ENCODE data around the gene TMEM117.
A peak's percentile ranks its signal among the peaks of the same experiment; 100 is the strongest.

The TMEM117 gene

DNA sequence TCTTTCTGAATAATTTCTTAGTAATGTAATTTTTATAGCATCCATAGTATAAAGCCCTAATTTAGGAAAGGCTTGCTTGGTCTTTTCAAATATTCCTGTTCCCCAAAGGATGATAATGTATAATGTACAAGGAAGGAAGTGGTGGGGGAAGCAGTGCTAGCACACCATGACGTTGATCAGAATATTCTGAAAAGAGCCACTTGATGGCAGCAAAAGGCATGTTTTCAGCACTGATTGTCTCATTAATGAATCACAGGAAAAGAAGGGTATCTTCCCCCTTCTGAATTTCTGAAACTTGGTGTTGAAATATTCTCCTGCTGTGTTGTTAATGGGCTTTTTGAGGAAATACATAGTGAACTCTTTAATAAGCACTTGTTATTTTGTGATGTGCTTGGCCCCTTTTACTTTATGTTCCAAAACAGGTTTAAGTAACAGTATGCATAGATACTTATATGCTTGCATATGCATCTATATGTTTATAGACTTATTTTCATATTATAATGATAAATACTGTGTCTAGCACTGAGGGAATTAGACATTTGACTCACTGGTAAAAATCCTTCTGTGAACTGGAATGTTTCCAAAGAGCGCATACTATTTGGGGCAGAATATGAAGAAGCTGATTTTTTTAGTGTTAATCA lies 122.0 kb downstream of the TMEM117 start:
- peak in 13 of 56 donors; percentile 0 to 32 (median 1) for DNase-seq

DNA sequence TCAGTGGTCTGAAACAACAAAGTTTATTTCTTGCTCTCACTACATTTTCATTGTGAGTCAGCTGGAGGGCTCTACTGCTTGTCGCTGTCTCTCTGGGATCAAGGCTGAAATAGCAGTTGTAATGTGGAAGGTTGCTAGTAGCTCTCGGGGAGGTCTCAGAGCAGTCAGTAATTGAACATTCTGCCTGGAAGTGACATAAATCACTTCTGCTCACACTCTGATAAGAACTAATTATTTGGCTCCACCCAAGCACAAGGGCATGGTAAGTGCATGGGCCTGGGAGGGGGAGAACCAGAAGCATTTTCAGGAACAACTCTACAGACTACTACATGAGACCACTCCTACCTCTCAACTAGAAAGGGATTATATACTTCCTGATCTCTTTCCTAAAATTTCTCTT lies 128.2 kb downstream of the TMEM117 start:
- DNase-seq: no peak

DNA sequence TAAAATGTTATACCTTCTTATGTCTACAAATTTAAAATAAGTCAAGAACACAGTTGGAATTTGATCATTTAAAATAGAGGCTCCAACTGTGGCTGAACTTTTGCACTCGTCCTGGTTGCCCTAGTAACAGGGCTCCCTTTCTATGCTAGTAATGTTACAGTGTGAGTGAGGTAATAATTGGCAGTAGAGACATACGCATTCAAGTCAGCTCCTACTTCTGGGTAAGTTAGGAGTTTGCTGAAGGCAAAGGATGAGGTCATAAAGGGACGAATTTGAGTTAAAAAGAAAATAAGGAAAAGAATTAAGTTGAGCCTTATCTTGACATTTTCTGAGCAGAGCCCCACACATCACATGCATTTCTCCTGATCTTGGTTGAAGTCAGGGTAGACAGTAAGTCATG lies 129.1 kb downstream of the TMEM117 start:
- no peak for DNase-seq

DNA sequence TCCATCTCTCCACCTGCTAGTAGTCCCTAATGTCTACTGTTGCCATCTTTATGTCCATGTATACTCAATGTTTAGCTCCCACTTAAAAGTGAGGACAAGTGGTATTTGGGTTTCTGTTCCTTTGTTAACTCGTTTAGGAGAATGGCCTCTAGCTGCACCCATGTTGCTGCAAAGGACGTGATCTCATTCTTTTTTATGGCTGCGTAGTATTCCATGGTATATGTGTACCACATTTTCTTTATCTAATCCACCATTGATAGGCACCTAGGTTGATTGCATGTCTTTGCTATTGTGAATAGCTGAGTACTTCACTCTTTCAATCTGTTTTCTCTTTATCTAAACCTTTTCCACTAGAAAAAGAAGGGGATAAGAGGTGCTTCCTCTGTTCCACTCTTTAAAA lies 130.0 kb downstream of the TMEM117 start:
- no peak for DNase-seq

DNA sequence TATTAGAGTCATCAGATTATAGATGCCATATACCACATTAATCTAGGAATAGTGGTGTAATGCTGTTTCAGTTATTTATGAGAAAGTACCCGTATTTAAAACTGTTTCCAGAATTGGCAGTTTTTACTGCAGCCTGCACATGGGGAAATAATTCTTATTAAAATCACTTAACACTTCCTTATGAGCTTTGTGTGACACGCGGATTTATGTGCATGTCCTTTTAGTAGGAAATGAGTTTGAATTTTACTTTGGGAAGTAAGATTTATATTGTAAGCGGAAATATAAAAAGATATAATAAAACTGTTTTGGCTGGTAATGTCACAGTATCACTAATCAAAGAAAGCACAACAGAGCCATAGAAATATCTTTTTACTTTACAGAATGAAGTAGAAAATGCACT lies 132.9 kb downstream of the TMEM117 start:
- DNase-seq: no peak

DNA sequence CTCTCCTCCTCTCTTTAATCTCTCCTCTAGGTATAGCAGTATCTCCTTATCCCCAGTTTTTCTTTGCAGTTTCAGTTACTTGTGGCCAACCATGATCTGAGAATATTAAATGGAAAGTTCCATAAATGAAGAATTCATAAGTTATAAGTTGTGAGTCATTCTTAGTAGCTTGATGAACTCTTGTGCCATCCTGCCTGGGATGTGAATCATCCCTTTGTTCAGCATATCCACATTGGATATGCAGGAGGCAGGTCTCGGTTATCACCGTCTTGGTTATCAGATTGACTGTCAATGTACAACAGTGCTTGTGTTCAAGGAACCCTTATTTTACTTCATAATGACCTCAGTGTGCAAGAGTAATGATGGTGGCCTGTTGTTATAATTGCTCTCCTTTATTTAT lies 134.0 kb downstream of the TMEM117 start:
- no peak for DNase-seq

DNA sequence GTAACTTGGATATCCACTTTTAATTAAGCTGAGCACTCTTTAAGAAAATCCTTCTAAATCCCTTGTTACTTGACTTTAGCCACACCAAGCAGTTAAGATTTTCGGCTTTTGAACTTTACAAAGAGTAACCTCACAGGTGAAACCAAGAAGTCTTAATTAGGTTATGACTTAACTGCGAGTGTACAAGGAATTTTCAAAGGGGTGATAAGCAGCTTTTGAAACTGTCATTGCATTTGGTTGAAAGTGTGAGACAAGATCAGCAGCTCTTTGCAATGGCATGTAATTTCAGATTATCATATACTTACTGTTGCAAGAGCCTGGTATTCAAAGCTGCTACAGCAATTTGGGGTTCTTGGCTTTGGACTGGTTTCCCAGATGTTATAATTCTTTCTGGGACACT lies 137.5 kb downstream of the TMEM117 start:
- DNase-seq: no peak

DNA sequence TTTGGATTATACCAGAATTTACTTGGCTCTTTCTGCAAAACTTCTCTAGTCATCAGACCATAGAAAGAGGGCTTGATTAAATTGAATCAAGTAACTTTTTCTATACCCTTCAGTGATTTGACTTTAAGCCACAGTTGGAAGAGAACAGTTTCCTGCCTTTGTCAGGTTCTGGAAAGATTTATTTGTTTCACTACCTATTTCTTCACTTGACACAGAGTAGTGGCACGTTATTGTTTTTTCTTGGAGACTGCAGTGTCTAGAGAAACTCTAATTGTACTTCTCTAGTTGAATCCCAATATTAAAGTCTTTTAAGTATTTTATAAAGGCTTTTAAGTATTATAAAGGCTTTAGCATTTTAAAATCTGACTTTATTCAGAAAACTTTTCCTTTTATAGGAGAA lies 138.1 kb downstream of the TMEM117 start:
- DNase-seq: no peak

DNA sequence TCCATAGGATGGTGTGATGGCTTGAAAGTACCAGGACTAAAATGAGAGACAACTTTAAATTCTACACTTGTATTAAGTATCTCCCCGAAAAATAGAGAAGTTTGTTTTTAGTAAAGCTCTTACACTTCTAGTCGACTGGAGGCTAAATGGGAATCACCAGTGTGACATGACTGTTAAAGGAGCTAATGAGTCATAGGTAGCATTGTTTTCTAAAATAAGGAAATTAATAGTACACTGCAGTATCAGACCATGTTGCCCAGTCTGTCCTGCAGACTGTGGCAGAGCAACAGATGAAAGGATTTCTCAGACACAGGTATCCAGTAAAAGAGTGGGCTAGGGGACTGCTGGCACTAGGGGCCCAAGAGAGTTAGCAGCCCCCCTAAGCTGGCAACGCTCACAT lies 140.1 kb downstream of the TMEM117 start:
- no peak for DNase-seq

DNA sequence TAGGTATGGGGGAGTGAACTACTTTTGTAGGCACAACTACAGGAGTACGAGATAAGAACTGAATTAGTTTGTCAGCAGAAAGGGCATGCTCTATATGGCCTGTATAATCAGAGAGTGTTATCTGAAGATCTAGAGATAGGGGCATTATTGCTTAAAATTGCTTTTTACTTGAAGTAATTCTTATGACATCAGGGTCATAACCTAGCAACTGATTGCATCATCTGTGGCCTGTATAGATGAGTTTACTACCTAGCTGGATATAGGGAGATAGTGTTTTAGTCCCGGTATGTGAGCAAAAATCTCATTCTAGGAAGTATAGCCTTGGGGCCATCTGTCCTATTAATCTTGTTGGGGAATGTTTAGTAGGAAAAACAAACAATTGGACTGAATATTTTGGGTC lies 142.7 kb downstream of the TMEM117 start:
- DNase-seq: no peak

DNA sequence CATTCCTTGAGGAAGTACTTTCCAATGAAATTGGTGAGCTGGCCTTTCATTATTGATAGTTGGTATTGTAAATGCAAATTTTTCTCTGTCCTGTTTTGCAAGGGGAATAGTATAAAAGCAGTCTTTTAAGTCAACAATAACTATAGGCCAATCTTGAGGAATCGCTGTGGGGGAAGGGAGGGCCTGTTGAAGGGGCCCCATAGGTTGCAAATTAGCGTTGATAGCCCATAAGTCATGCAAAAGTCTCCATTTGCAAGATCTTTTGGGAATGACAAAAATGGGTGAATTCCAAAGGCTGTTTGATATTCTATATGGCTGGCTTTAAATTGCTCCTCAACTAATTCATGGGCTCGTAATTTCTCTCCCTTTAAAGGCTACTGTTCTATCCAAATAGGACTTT lies 143.6 kb downstream of the TMEM117 start:
- no peak for DNase-seq

DNA sequence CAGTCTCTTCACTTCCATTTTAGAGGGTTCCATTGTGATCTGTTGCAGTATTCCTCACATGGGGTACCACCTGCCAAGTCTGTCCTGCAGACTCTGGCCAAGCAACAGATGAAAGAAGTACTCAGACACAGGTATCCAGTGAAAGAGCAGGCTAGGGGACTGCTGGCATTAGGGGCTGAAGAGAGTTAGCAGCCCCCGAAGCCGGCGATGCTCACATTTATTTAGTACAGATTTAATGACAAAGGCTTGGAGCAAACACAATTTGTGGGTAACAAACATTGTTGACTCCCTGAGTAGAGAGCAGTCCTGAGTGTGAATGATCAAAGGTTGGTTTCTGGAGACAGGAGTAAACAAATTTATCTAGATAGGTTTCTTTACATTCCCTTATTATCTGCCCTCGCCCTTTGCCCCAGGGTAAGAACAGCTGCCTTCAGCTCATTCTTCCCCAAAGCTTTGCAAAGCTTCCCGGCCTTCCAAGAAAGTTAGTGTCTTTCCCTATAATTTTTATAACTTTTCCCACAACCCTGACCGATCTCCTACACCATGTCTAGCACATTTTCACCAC lies 144.8 kb downstream of the TMEM117 start:
- no peak for DNase-seq

DNA sequence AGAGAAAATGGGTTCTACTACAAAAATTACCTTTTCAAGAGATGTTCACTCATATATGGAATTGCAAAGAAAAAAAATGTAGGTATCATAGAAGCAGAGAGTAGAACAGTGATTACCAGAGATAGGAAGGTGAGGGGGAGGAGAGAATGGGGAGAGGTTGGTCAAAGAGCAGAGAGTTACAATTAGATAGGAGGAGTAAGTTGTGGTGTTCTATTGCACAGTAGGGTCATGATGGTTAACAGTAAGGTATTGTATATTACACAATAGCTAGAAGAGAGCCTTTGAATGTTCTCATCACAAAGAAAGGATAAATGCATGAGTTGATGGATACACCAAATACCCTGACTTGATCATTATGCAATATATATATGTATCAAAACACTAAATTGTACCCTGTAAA lies 145.8 kb downstream of the TMEM117 start:
- DNase-seq: no peak

DNA sequence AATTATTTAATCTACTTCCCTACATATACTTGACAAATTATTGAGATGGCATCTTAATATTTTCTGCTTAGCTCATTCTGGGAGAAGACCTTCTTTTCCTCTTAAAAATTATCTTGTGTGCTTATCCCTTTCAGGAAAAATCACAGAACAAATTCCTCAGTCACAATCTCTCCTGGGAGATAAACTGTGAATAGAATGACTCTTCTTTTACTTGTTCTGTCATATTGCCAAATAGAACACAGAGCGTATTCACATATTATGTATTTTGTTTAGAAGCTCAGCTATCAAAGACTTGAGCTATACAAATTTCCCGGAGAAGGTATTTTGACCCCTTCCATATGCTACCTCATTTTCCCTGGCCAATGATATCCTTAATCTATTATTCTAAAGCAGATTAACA lies 146.7 kb downstream of the TMEM117 start:
- no peak for DNase-seq

DNA sequence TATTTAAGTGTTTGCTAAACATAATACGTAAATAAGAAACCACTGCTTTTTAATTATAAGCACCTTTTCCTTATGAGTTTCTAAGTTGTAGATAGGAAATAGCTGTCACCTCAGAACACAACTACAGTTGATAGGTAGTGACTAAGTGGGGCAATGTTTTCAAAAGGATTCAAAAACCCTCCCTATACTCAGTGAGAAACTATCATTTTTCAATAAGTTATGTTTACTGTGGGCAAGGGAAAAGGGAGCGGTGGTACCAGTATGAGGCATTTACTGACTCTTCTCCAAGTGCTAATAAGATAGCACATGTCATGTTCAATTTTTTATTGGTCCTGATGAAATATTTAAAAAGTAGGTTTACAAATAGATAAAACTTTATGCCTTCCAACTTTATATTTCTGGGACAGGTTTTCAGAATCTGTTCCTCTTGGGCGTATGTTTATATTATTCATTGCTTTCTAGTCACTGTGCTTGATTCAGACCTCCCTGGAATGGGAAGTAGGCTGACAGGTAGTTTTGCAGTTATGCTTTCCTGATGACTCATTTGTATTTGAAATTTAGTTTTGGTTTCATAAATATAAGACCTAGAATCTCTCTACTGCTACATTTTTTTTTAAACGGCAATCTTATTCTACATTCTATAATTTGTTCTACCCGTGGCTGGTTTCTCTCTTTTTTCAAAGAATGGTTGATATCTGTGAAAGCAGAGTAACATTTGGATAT lies 153.1 kb downstream of the TMEM117 start:
- no peak for DNase-seq

DNA sequence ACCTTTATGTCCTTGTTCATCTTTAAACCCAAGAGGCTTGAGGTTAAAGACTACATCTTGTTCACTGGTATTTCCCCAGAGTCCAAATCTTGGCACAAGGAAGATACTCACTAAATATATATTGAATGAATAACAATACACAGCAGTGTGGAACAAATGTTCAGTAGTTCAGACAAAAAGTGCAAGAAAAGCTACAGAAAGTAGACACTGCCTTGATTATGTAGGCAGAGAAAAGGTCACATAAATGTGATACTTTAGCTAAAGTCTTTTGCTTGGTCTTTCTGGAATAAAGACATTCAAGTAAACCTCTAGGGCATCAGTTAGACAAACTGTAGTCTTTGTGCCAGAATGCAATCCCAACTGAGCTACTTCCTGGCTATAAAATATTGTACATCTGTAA lies 157.0 kb downstream of the TMEM117 start:
- DNase-seq: no peak

DNA sequence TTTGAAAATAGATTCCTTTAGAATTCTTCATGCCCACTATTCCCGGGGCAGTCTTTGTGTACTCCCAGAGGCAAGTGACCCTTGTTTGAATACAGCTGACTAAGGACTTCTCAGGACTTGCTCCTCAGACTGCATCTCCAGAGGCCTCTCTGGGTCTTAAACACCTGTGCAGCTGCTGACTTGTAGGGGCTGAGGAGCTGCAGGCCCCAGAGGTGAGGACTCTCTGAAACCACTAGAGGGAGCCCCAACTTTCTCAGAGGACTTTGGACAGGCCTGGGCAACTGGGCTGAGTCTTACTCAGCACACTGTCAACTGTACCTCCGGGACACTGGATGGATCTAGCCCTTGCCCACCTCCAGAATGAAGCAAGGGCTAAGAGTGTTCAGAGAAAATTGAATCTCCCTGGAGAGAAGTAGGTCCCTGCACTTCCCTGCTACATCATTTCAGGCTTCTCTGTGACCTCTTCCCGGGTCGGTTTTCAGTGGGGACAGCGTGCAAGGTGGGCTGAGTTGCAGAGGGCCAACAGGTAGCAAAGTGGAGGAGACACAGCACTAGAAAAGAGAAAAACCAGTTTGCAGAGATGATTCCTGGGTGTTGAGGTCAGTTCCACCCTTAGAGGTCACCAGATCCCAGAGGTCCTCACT lies 164.6 kb downstream of the TMEM117 start:
- peak in 1 of 56 donors; percentile 0 for DNase-seq

DNA sequence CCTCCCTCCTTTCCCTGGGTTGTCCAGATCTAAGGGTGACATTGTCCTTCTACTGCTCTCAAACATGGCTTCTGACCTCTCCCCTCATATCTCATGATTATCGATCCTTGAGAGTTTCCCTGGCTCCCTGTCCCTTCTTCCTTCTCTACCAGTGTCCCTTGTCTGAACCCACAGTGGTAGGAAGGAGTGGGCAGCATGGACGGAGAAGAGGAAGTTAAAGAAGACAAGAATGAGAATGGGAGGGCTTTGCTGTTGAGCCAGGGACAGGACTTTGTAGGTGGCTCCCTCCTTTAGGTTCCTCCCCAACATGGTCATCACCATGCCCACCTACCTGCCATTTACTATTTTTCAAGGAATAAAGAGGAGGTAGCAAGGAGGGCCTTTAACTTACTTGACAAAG lies 166.7 kb downstream of the TMEM117 start:
- no peak for DNase-seq

DNA sequence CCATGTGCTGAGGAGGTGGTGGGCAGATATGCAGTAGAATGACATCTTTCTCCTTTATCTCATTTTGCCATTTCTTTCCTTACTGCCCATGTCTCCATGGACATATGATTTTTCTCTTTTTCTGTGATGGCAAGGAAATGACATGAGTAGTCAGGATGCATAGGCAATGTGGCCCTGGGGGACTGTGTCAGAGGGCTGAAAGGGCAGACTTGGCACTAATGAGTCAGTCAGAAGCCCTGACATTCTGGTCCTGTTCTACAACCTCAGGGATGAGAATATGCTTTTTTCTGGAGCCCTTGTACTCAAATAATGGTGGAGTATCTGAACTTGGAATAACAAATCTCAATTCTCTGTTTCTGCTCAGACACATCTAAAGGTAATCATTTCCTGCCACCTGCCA lies 167.8 kb downstream of the TMEM117 start:
- DNase-seq: no peak

DNA sequence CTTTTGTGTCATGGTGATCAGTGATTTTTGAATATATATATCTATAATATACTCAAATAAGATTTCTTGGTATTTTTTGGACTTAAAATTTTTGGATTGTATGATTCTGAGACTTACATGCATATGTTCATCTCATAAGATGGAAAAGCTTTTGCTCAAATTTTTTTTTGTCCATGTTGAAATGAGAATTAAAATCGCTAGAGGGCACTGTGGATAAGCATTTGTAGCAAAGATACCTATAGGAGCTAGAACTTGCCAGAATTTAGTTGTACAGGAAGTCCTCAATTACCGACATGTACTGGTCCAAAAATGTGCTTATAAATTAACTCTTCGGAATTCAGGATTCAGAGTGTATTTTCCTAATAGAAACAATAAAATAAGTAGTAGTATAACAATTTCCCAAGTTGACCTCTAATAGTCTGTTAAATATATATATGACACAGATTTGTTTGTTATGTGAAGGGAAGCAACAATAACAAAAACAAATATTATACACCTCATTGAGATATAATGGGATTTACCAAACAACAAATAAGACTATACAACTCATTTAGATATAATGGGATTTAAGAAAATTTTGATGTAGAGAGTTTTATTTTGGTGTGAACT lies 179.6 kb downstream of the TMEM117 start:
- no peak for DNase-seq

DNA sequence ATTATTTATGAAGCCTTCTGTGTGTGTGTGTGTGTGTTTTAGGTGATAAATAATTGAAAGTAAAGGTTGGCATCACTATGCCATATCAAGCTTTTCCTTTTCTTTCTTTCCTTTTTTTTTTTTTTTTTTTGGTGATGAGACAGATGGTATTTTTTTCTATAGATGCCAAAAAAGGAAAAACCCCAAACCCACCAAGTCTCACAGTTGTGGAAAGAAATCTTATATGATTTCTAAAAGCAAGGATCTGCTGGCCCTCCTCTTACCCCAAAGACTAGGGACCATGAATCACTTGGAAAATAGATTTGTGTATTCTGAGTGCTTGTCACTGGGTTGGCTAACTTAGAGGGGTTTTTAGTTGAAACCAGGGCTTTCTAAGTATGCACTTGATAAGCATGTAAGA lies 181.3 kb downstream of the TMEM117 start:
- no peak for DNase-seq

DNA sequence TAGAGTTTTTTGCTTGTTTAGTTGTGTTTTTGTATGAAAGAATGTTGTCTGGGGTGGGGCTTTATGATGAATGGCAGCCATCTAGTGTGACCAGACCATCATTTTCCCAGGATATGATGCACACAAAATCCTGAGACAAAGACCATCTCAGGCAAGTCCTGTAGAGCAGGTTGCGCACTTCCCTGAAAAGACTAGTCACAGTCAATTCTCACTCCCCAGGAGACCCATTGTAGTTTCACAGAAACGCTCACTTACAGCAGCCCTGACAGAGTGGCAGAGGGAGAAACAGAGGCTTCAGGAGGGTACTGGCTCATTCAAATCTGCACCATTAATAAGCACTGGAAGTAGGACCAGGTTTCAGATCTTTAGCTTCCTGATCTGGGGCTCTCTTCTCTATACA lies 183.2 kb downstream of the TMEM117 start:
- no peak for DNase-seq

Data from nucleus accumbens (tissue), 56 donors.